ENCODE data around the gene LEUTX. TPM values are rescaled to one million over a fixed set of nuclear protein-coding genes. Genes with fewer than 3 reads are reported as not detected.

LEUTX gene
- total RNA-seq, 2 donors from 2014 or later, result not detected

- no peak overlapping the region for H3K4me3 ChIP-seq
- no peaks in the 10 kb centered on the region for H3K4me1 ChIP-seq
- TF ChIP-seq CTCF (IDR thresholded peaks at IDR 0.05), result no peak
Measured at GRCh38 chr19:39814595-39814994, 35.9 kb downstream of the LEUTX start.

DNA sequence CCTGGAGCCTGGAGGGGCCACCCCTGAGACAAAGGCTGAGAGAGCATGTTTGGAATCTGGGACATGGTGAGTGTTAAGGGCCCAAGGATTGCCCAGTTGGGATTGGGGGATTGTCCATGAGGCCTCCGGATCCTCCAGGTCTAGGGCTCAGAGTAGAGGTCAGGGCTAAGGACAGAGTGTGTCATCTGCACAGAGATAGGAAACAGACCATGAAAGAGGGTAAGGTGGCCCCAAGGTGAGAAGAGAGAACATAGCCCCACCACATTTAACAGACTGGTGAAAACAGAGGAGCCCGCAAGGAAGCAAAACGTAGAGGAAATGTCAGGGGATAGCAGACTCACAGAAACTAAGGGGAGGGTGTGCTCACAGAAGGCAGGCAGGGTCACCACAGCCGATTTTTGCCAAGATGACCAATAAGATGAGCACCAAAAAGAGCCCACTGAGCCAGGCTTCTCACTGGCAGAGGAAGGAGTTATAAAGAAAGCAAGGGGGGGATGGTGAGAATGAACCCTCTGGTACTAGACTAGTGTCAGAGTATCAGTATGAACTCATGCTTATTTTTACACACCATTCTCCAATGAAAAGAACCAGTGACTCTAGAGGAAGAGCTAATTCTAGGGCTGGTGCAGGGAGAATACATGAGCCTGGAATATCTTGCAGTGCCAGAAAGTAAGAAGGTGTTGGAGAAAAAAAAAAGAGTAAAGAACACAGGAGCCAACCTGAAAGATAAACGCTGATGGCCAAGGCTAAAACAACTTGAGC, 37.8 kb downstream of the LEUTX start:
- no peak for TF ChIP-seq CTCF (IDR thresholded peaks at IDR 0.05)
- H3K4me1 ChIP-seq, result no peaks in the 10 kb centered on the region
- no peak overlapping the region for H3K4me3 ChIP-seq
- H3K9me3 ChIP-seq, result no peaks in the 10 kb centered on the region
- peak overlapping the region; percentile 49 to 61 for H3K27ac ChIP-seq
- H3K27me3 ChIP-seq, result no peaks in the 10 kb centered on the region
- no peak for DNase-seq (ENCODE audit: low spot score)
- no peaks in the 10 kb centered on the region for H3K36me3 ChIP-seq

More at GRCh38 chr19:39814595-39814994, 35.9 kb downstream of the LEUTX start:
- Histone ChIP-seq H3K9me3 (no peaks in the 10 kb centered on the region), H3K36me3 (no peaks in the 10 kb centered on the region), H3K27ac (no peak overlapping the region), H3K27me3 (no peaks in the 10 kb centered on the region)
- no peak for DNase-seq (ENCODE audit: low spot score)

GRCh38 chr19:39817888-39818561, 39.4 kb downstream of the LEUTX start:
- Histone ChIP-seq H3K36me3 (no peaks in the 10 kb centered on the region), H3K27me3 (no peaks in the 10 kb centered on the region), H3K9me3 (no peaks in the 10 kb centered on the region), H3K27ac (no peak overlapping the region), H3K4me3 (no peak overlapping the region), H3K4me1 (no peaks in the 10 kb centered on the region)
- no peak for DNase-seq (ENCODE audit: low spot score)
- no peak for TF ChIP-seq CTCF (IDR thresholded peaks at IDR 0.05)

DNA sequence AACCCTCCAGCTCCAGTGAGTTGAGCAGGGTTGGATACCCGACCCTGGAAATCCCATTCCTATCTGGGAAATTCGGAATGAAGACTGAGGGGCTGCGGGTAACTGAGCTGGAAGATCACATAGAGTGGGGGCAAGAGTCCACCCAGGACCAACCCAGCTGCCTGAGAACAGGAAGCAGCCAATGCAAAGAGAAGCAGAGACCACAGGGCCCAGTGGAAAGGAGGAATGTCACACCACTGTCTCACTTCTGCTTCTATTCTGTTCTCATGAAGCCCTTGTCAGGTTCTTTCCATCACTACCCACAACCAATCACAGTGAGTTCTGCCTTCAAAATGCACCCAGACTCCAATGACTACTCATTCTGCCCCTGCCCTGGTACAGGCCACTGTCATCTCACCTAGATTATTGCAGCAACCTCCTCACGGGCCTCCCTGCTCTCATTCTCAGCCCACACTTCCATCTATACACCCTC, 40.0 kb downstream of the LEUTX start:
- DNase-seq (ENCODE audit: low spot score), result no peak
- Histone ChIP-seq H3K27ac (no peak overlapping the region), H3K4me3 (no peak overlapping the region), H3K9me3 (no peaks in the 10 kb centered on the region), H3K27me3 (no peaks in the 10 kb centered on the region), H3K4me1 (peaks cover 0 to 3% of the 10 kb centered on the region in 2 donors), H3K36me3 (no peaks in the 10 kb centered on the region)
- no peak for TF ChIP-seq CTCF (IDR thresholded peaks at IDR 0.05)

- Histone ChIP-seq H3K27me3 (no peaks in the 10 kb centered on the region), H3K36me3 (no peaks in the 10 kb centered on the region), H3K4me1 (peaks cover 0 to 10% of the 10 kb centered on the region in 2 donors), H3K9me3 (no peaks in the 10 kb centered on the region), H3K27ac (no peak overlapping the region), H3K4me3 (no peak overlapping the region)
- DNase-seq (ENCODE audit: low spot score), result no peak
- no peak for TF ChIP-seq CTCF (IDR thresholded peaks at IDR 0.05)
Measured at GRCh38 chr19:39819786-39820185, 41.1 kb downstream of the LEUTX start.

All from right atrium auricular region (tissue), 2 donors.